Neural cell (in vitro differentiated cells): ENCODE results near the gene MYH1. TPM values are rescaled to one million over a fixed set of nuclear protein-coding genes. Genes with fewer than 3 reads are reported as not detected.

Source experiments
- H2AFZ ChIP-seq: fragments of 200-600, 300-800 bp; sonication (generic), shearing (Covaris generic); 2 replicates; pipeline ENCODE4 v1.6.0; 2014; ENCODE audit warnings: low read depth, mild to moderate bottlenecking, antibody characterized with exemption, low read length, moderate library complexity
- H3F3A ChIP-seq: fragments of 200-600 bp; shearing (Covaris generic); 2 replicates; pipeline ENCODE4 v1.6.1; 2016; ENCODE audit warnings: mild to moderate bottlenecking, moderate library complexity, mixed read lengths, antibody characterized with exemption, low read length; ENCODE audit not compliant: insufficient read depth, poor library complexity, severe bottlenecking
- H3K27ac ChIP-seq: fragments of 200-600, 300-800 bp; sonication (generic), shearing (Covaris generic); 2 replicates; pipeline ENCODE4 v1.5.1; 2014; ENCODE audit warnings: mild to moderate bottlenecking, low read length, moderate library complexity
- H3K27me3 ChIP-seq: fragments of 300-800, 200-600 bp; sonication (generic), shearing (Covaris generic); 2 replicates; pipeline ENCODE4 v1.6.0; 2014; ENCODE audit warnings: mild to moderate bottlenecking, low read depth, low read length, moderate library complexity; ENCODE audit not compliant: insufficient read depth
- H3K36me3 ChIP-seq: fragments of 300-800, 200-600 bp; sonication (generic), shearing (Covaris generic); 2 replicates; pipeline ENCODE4 v1.5.1; 2014; ENCODE audit warnings: mild to moderate bottlenecking, antibody characterized with exemption, low read length, moderate library complexity; ENCODE audit not compliant: insufficient read depth
- H3K4me2 ChIP-seq: fragments of 300-800, 200-600 bp; sonication (generic), shearing (Covaris generic); 2 replicates; pipeline ENCODE4 v1.6.0; 2014; ENCODE audit warnings: mild to moderate bottlenecking, low read length
- H3K4me3 ChIP-seq: fragments of 300-800, 200-600 bp; sonication (generic), shearing (Covaris generic); 2 replicates; pipeline ENCODE4 v1.5.1; 2014; ENCODE audit warnings: mild to moderate bottlenecking, low read length, moderate library complexity
- H3K79me2 ChIP-seq: fragments of 200-600 bp; shearing (Covaris generic); replicated peaks from 2 replicates; pipeline ENCODE4 v1.6.0; 2014; ENCODE audit warnings: mild to moderate bottlenecking, low read length, moderate library complexity; ENCODE audit not compliant: insufficient read depth
- H3K9ac ChIP-seq: fragments of 300-800, 200-600 bp; sonication (generic), shearing (Covaris generic); 2 replicates; pipeline ENCODE4 v1.6.1; 2016; ENCODE audit warnings: mild to moderate bottlenecking, low read length, mixed read lengths
- H3K9me2 ChIP-seq: fragments of 200-600 bp; shearing (Covaris generic); 2 replicates; pipeline ENCODE4 v1.6.1; 2016; ENCODE audit warnings: mild to moderate bottlenecking, low read length, mixed read lengths; ENCODE audit not compliant: insufficient read depth
- H3K9me3 ChIP-seq: fragments of 200-600, 300-800 bp; sonication (generic), shearing (Covaris generic); 2 replicates; pipeline ENCODE4 v1.6.1; 2016; ENCODE audit warnings: mild to moderate bottlenecking, mixed run types, low read length, moderate library complexity, mixed read lengths
- H4K20me1 ChIP-seq: fragments of 200-600 bp; shearing (Covaris generic); 2 replicates; pipeline ENCODE4 v1.6.1; 2016; ENCODE audit warnings: mild to moderate bottlenecking, mixed run types; ENCODE audit not compliant: insufficient read depth
- EP300 ChIP-seq: fragments of 450-650 bp; conservative IDR thresholded peaks from 2 replicates; pipeline ENCODE4 v1.6.1; 2014; ENCODE audit warnings: antibody characterized with exemption, mild to moderate bottlenecking, moderate library complexity; ENCODE audit not compliant: poor library complexity, severe bottlenecking
- EZH2 ChIP-seq: fragments of 200-600, 300-800 bp; shearing (Covaris generic), sonication (generic); IDR thresholded peaks from 2 replicates; pipeline ENCODE4 v1.6.1; 2014; ENCODE audit warnings: antibody characterized with exemption, low read length, borderline replicate concordance, mild to moderate bottlenecking; ENCODE audit not compliant: insufficient read depth, poor library complexity, severe bottlenecking
- MXI1 ChIP-seq: fragments of 450-650 bp; conservative IDR thresholded peaks from 2 replicates; pipeline ENCODE4 v1.6.1; 2014; ENCODE audit warnings: antibody characterized with exemption, mild to moderate bottlenecking; ENCODE audit not compliant: poor library complexity, severe bottlenecking
- POLR2AphosphoS5 ChIP-seq: IDR thresholded peaks from 2 replicates; pipeline ENCODE4 v1.6.1; 2012
- RAD21 ChIP-seq: fragments of 450-650 bp; conservative IDR thresholded peaks from 2 replicates; pipeline ENCODE4 v1.6.1; 2014; ENCODE audit warnings: antibody characterized with exemption, mild to moderate bottlenecking, moderate library complexity
- SMC3 ChIP-seq: fragments of 450-650 bp; conservative IDR thresholded peaks from 2 replicates; pipeline ENCODE4 v1.6.1; 2014; ENCODE audit warnings: antibody characterized with exemption, mild to moderate bottlenecking, moderate library complexity; ENCODE audit not compliant: poor library complexity
- TAF1 ChIP-seq: IDR thresholded peaks from 2 replicates; pipeline ENCODE4 v1.6.1; 2012; ENCODE audit warnings: low read depth
- polyA plus RNA-seq: library from polyadenylated mRNA; depleted of rRNA; stranded (reverse); fragments of >200 nt; gene quantifications from 2 replicates; pipeline ENCODE4 v1.2.3, GENCODE V29; 2014
- TF ChIP-seq, protein P1 (sequence below): IDR thresholded peaks from 2 replicates; pipeline ENCODE4 v1.6.1; 2012; ENCODE audit warnings: borderline replicate concordance
- TF ChIP-seq, protein P2 (sequence below): fragments of 450-650 bp; IDR thresholded peaks from 2 replicates; pipeline ENCODE4 v1.5.1; 2014; ENCODE audit warnings: antibody characterized with exemption, mild to moderate bottlenecking, moderate library complexity; ENCODE audit not compliant: poor library complexity, severe bottlenecking

The MYH1 gene
- polyA plus RNA-seq, 1 donor from 2014 or later = not detected

DNA sequence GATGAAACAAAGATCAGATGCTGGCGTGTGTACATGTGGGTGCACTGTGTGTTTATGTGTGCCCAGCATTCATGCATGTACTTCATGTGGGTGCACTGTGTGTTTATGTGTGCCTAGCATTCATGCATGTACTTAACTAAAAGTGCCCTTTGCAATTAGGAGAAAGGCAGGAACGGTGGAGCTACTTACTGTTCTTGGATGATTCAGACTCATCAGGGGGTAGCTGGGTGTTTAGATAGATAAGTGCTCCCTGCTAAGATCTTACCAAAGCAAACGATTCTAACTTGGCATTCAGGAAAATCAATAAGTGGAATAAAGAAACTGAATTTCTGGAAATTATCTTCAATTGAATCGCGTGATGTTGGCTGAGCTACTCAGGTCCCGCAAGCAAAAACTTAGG, 39.7 kb upstream of the MYH1 start:
- TF ChIP-seq POLR2AphosphoS5 (no peak), EZH2 (no peak), MXI1 (no peak), EP300 (no peak), RAD21 (no peak), SMC3 (no peak), TAF1 (no peak)
- TF ChIP-seq, protein P1, sequence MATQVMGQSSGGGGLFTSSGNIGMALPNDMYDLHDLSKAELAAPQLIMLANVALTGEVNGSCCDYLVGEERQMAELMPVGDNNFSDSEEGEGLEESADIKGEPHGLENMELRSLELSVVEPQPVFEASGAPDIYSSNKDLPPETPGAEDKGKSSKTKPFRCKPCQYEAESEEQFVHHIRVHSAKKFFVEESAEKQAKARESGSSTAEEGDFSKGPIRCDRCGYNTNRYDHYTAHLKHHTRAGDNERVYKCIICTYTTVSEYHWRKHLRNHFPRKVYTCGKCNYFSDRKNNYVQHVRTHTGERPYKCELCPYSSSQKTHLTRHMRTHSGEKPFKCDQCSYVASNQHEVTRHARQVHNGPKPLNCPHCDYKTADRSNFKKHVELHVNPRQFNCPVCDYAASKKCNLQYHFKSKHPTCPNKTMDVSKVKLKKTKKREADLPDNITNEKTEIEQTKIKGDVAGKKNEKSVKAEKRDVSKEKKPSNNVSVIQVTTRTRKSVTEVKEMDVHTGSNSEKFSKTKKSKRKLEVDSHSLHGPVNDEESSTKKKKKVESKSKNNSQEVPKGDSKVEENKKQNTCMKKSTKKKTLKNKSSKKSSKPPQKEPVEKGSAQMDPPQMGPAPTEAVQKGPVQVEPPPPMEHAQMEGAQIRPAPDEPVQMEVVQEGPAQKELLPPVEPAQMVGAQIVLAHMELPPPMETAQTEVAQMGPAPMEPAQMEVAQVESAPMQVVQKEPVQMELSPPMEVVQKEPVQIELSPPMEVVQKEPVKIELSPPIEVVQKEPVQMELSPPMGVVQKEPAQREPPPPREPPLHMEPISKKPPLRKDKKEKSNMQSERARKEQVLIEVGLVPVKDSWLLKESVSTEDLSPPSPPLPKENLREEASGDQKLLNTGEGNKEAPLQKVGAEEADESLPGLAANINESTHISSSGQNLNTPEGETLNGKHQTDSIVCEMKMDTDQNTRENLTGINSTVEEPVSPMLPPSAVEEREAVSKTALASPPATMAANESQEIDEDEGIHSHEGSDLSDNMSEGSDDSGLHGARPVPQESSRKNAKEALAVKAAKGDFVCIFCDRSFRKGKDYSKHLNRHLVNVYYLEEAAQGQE = no peak
- TF ChIP-seq, protein P2, sequence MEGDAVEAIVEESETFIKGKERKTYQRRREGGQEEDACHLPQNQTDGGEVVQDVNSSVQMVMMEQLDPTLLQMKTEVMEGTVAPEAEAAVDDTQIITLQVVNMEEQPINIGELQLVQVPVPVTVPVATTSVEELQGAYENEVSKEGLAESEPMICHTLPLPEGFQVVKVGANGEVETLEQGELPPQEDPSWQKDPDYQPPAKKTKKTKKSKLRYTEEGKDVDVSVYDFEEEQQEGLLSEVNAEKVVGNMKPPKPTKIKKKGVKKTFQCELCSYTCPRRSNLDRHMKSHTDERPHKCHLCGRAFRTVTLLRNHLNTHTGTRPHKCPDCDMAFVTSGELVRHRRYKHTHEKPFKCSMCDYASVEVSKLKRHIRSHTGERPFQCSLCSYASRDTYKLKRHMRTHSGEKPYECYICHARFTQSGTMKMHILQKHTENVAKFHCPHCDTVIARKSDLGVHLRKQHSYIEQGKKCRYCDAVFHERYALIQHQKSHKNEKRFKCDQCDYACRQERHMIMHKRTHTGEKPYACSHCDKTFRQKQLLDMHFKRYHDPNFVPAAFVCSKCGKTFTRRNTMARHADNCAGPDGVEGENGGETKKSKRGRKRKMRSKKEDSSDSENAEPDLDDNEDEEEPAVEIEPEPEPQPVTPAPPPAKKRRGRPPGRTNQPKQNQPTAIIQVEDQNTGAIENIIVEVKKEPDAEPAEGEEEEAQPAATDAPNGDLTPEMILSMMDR = no peak
- Histone ChIP-seq H3K9me3 (no peaks in the 10 kb centered on the region), H3K36me3 (no peaks in the 10 kb centered on the region), H3K4me2 (no peak overlapping the region), H3K27me3 (no peaks in the 10 kb centered on the region), H3K9ac (no peak overlapping the region), H4K20me1 (no peaks in the 10 kb centered on the region), H3K4me3 (no peak overlapping the region), H3F3A (no peaks in the 10 kb centered on the region), H3K79me2 (no peaks in the 10 kb centered on the region), H3K27ac (no peak overlapping the region), H2AFZ (no peak overlapping the region), H3K9me2 (no peaks in the 10 kb centered on the region)

DNA sequence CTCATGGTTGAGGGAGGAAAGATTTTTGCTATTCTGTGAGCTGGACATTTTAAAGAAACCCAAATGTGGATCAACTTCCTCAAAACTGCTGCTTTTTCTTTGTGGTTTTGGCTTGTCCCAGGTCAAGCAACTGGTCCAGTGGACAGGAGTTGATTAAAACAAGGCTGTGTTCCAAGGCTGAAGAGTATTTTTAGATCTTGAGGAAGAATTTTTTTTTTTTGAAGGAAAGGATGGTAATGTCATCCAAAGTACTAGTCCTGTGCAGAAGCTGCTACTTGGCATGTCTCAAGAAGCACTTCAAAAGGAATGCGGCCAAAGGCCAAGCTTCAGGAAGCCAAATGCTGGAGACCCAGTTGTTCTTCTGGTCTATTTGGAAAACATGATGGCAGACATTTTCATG, 39.1 kb upstream of the MYH1 start:
- Histone ChIP-seq H3K9me3 (no peaks in the 10 kb centered on the region), H3K79me2 (no peaks in the 10 kb centered on the region), H4K20me1 (no peaks in the 10 kb centered on the region), H3K9me2 (no peaks in the 10 kb centered on the region), H2AFZ (no peak overlapping the region), H3K36me3 (no peaks in the 10 kb centered on the region), H3K4me3 (no peak overlapping the region), H3K4me2 (no peak overlapping the region), H3F3A (no peaks in the 10 kb centered on the region), H3K27me3 (no peaks in the 10 kb centered on the region), H3K9ac (no peak overlapping the region), H3K27ac (no peak overlapping the region)
- TF ChIP-seq POLR2AphosphoS5 (no peak), SMC3 (no peak), EZH2 (no peak), EP300 (no peak), MXI1 (no peak)
